SKM-1 treated with dmso at 0.1 percent for 144 hours (cell line): ENCODE measurements around the gene CLSTN3.

Source experiments
- DNase-seq: peaks from one replicate; lab custom pipeline; 2025; ENCODE audit not compliant: unreplicated experiment; lab: John Stamatoyannopoulos, UW

CLSTN3 gene

DNA sequence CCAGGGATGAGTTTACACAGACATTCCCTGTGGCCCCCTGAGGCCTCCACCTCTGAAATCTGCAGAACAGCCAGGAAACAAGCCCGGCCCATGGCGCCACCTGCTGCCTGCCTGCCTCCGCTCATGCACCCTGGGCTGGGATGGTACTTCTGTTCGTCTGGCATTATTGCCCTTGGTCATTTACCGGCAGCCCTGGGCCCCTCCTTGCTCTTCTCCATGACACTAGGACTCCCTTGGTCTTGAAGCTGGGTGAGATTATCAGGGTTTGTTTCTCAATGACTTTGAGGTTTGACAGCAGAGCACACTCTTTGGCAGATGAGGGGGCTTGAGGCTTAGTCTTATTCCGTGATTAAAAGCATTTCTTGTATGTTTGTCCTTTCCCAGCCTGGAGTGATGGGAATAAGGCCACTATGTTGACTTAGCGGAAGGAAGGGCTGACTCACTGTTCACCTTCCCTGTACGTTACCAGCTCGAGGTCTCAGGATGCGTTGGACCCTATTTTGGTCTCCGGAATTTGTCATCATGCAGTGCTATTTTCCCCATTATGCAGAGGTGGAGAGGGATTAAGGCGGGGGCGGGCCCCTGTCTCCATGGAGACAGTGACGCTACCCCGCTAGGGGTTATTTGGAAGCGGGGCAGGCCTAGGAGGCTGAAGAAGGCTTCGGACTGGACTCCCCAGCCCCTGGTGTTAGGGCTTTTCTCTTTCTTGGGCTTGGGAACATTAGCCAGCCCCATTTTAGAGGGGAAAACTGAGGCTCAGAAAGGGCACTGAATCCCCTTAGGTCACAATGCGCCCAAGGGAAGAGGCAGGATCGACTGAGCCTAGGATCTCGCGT, 58.6 kb downstream of the CLSTN3 start:
- peak; percentile 29 for DNase-seq

DNA sequence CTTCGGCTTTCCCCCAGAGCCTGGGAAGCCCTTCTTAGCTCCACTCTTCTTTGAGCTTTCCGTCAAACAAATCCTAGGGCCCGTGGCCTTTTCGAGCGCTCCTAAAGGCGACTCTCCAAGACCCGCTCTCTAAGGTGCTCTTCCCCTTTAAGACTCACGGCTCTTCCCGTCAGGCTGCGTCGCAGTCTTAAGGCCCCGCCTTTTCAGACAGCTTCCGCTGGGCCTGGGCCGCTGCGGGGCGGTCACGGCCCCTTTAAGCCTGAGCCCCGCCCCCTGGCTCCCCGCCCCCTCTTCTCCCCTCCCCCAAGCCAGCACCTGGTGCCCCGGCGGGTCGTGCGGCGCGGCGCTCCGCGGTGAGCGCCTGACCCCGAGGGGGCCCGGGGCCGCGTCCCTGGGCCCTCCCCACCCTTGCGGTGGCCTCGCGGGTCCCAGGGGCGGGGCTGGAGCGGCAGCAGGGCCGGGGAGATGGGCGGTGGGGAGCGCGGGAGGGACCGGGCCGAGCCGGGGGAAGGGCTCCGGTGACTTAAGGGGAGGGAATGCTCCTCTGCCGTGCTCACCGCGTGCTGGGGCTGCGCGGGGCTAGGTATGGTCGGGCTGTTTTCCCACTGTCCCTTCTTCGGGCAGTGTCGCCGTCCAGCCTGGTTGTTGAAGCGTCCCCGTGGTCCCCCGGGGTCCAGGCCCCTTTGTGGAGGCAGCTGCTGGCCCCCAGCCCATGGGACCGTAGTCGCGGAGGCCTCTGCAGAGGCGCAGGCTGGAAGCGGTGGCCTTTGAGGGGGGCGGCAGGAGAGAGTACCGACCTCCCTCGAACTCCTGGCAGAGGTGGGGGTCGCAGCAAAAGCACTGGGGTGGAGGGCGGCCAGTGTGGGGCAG, 59.5 kb downstream of the CLSTN3 start, which contains the start of gene PEX5:
Gene PEX5, plus strand, starts transcription at position 289 of the 870 bp plus-strand sequence. CDS start 692 bp downstream, outside the sequence.
- peak; percentile 68 for DNase-seq

GRCh38 chr12:7190268-7191055, 60.3 kb downstream of the CLSTN3 start:
- DNase-seq: no peak

- no peak for DNase-seq
Measured at GRCh38 chr12:7193674-7194073, 63.5 kb downstream of the CLSTN3 start.

GRCh38 chr12:7197841-7198240, 67.7 kb downstream of the CLSTN3 start:
- DNase-seq: no peak

GRCh38 chr12:7203109-7203508, 72.9 kb downstream of the CLSTN3 start:
- no peak for DNase-seq

GRCh38 chr12:7205091-7205490, 74.9 kb downstream of the CLSTN3 start:
- no peak for DNase-seq

DNA sequence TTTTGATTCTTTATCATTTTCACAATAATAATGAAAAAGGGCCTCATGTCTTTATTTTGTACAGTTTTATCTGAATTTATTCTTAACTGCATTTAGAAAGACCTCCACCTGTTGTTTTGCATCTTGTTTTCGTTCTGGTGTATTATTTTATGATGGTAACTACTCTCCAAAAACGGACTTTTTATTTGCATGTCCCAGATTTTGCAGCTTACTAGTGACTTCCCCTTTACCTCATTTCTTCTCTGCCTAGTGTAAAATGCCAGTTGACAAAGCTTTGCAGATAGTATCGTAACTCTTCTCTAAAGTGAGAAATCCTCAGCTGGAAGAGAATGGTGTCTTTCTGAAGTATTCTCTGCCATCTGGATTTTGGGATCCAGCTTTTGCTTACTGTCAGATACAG, 76.5 kb downstream of the CLSTN3 start:
- no peak for DNase-seq

- DNase-seq: no peak
Measured at GRCh38 chr12:7207866-7208625, 77.9 kb downstream of the CLSTN3 start.
